Mucosa of rectum (tissue), 2 donors: ENCODE measurements around the gene FAM120B.

ENCODE experiments used
- H3K27ac ChIP-seq, 2 donors: one replicate each; pipeline ENCODE4 v1.7.0; 2013; ENCODE audit warnings: inconsistent platforms in 2 of 2, low read depth in 2 of 2, low read length in 2 of 2
- H3K27me3 ChIP-seq, 2 donors: one replicate each; pipeline ENCODE4 v1.7.0; 2013; ENCODE audit warnings: low read length in 2 of 2; ENCODE audit not compliant: control insufficient read depth in 2 of 2, insufficient read depth in 2 of 2
- H3K36me3 ChIP-seq, 2 donors: one replicate each; pipeline ENCODE4 v1.7.0; 2013; ENCODE audit warnings: low read length in 2 of 2; ENCODE audit not compliant: control insufficient read depth in 2 of 2, insufficient read depth in 2 of 2
- H3K4me1 ChIP-seq, 2 donors: one replicate each; pipeline ENCODE4 v1.7.0; 2013; ENCODE audit warnings: low read length in 2 of 2, mild to moderate bottlenecking in 1 of 2; ENCODE audit not compliant: control insufficient read depth in 2 of 2, insufficient read depth in 2 of 2
- H3K4me3 ChIP-seq, 2 donors: one replicate each; pipeline ENCODE4 v1.7.0; 2013; ENCODE audit warnings: low read length in 2 of 2
- H3K9ac ChIP-seq, 2 donors: one replicate each; pipeline ENCODE4 v1.7.0; 2013; ENCODE audit warnings: low read length in 2 of 2, low read depth in 1 of 2, mild to moderate bottlenecking in 1 of 2
- H3K9me3 ChIP-seq, 2 donors: one replicate each; pipeline ENCODE4 v1.7.0; 2013; ENCODE audit warnings: low read length in 2 of 2; ENCODE audit not compliant: control insufficient read depth in 2 of 2
- donor health status: healthy.
- donor health status: Normal muscosa, but diverticular disease.

The FAM120B gene

DNA sequence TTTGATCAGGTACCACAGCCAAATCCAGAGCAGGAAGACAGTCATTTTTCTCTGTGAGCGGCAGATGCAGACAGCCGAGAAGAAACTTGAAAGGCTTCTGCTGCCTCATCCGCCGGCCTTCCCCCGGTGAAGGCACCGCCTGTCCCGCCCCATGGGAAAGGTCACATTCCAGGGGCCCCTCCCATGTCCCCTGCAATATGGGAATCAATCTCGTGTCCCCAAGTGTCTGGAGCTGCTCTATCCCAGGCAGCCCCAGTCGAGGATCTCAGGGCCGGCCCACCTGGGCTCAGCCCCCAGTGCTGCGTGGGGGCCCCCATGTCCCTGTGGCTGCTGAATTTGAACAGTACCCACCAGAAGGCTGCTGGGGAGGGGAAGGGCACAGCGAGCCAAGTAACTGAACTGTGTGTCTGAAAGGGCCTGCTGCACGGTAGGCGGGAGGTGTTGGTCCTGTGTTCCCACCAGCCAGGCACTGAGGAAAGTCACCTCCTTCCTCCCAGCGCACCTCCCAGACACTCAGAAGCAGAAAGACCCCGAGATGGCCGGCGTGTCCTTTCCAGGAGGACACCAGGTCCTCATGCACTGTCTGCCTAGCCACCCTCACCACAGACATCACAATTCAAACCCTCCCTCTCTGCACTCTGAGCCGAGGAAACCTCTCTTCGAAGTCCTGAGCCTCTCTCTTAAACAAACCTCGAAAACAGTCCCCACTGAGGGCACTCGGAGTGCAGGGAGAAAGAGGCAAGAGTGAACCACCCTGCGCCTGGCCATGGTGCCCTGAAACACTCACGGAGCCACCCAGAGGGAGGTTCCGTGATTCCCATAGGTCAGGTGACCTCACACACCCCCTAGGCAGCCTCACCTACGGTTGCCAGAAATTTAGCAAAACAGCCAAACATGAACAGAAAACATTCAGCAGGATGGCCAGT lies 147.3 kb downstream of the FAM120B start:
- no peaks in the 10 kb centered on the region for H3K36me3 ChIP-seq
- H3K9ac ChIP-seq: no peak overlapping the region
- H3K27me3 ChIP-seq: no peaks in the 10 kb centered on the region
- H3K9me3 ChIP-seq: no peaks in the 10 kb centered on the region
- H3K4me1 ChIP-seq: no peaks in the 10 kb centered on the region
- H3K27ac ChIP-seq: no peak overlapping the region
- no peak overlapping the region for H3K4me3 ChIP-seq

DNA sequence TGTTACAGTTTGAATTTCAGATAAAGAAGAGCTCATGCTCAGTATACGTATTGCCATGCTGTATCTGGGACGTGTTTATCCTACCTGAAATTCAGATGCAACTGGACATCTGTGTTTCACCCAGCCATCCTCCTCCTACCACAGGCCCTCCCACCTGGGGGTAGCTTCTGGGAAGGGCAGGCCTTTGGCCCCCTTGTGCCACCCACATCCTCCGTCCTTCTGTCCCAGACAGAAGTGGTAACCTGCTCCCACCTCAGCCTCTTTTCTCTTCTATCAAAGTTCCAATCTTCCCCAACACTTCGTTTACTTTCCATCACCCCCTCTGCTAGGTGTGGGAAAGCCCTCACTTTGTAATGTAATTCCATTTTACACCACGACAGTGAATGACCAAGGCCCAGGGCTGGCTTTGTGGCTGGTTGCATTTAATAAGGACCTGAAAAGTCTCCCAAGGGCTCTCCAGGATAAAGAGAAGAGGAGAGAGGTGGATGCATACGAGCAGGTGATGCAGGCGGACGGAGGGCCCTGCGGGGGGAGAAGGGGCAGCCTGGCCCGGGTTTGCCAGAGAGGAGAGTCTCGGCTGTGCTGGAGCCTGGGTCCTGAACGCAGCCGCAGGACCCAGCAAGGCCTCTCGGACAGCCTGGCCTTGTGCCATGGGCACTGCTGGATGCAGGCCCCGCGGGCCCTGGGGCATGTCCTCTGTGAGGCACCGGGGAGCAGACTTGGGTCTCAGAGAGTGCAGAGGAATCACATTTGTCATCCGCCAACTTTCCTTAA lies 148.1 kb downstream of the FAM120B start:
- no peaks in the 10 kb centered on the region for H3K4me1 ChIP-seq
- no peak overlapping the region for H3K4me3 ChIP-seq
- no peak overlapping the region for H3K27ac ChIP-seq
- no peak overlapping the region for H3K9ac ChIP-seq
- H3K36me3 ChIP-seq: no peaks in the 10 kb centered on the region
- no peaks in the 10 kb centered on the region for H3K27me3 ChIP-seq
- H3K9me3 ChIP-seq: no peaks in the 10 kb centered on the region

DNA sequence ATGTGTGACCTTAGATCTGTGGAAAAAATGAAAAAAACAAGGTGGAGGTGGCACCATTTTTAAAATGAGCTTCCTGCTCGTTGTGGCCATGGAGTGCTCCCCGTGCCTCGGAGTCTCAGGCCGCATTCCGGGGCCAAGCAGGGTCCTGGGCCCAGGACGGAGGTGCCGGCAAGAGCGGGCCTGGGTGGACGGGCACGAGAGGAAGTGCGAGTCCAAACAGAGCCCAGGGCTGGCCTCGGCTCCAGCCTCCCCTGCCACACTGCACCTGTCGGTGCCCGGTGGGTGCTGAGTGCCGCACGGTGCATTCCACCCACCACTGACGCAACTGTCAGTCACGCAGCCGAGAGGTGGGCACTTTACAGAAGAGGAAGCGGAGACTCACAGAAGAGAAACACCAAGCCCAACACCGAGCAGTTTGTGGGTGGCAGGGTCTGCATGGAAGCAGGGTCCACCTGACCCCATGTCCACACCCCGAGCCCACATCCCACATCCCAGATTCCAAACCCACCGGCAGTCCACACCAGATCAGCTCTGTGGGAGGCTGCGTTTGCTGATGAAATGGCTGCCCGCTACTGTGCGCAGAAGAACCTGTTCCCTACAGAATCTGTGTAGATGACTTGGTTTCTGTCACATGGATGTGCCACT lies 148.9 kb downstream of the FAM120B start:
- Histone ChIP-seq H3K4me3 (no peak overlapping the region), H3K4me1 (peaks cover 0 to 5% of the 10 kb centered on the region in 2 donors), H3K27me3 (no peaks in the 10 kb centered on the region), H3K9me3 (no peaks in the 10 kb centered on the region), H3K27ac (no peak overlapping the region), H3K36me3 (no peaks in the 10 kb centered on the region), H3K9ac (no peak overlapping the region)

DNA sequence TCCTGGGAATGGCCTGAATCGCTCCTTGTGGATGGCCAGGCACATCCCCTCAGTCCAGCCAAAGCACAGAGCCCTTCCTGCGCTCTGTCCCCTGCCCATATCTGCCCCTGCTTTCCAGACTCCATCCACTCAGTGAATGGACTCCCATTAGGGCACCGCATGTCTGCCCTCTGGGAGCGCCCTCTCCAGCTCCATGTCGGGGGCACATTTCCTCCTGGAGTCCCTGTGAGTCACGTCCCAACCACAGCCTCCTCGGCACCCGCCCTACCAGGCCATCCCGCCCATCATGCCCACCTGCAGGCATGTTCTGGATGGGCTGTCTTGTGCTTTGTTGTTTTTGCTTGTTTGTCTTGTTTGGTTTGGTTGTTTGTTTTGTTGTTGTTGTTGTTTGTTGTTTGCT lies 149.8 kb downstream of the FAM120B start:
- no peaks in the 10 kb centered on the region for H3K27me3 ChIP-seq
- no peaks in the 10 kb centered on the region for H3K9me3 ChIP-seq
- no peak overlapping the region for H3K27ac ChIP-seq
- no peak overlapping the region for H3K9ac ChIP-seq
- H3K36me3 ChIP-seq: no peaks in the 10 kb centered on the region
- peaks cover 0 to 5% of the 10 kb centered on the region in 2 donors for H3K4me1 ChIP-seq
- no peak overlapping the region for H3K4me3 ChIP-seq
